Retinal pigment epithelial cell (primary cell): Measurements from ENCODE around the gene MASP1.
"Not testable (repeated sequence)": the region's sequence is repeated elsewhere in the genome, so short reads cannot be mapped to it uniquely, and the experiment has no call there.

Experiments used
- DNase-seq: peaks from one replicate; pipeline ENCODE4 v3.0.0-alpha.2; 2010; ENCODE audit warnings: low read depth
- H3K4me3 ChIP-seq: 2 replicates; pipeline ENCODE4 v1.5.1; 2011; ENCODE audit warnings: mild to moderate bottlenecking, low read length, control low read depth, moderate library complexity
- CTCF ChIP-seq: conservative IDR thresholded peaks from 2 replicates; pipeline ENCODE4 v1.5.1; 2011; ENCODE audit warnings: low read depth, low read length, control low read depth, inconsistent platforms

The MASP1 gene

GRCh38 chr3:187243933-187244524 lies 47.5 kb downstream of the MASP1 start:
- TF ChIP-seq CTCF = no peak
- no peak for DNase-seq
- no peak overlapping the region for H3K4me3 ChIP-seq

- no peak overlapping the region for H3K4me3 ChIP-seq
- no peak for DNase-seq
- no peak for TF ChIP-seq CTCF
These were observed 48.6 kb downstream of the MASP1 start for GRCh38 chr3:187242900-187243299.

- no peak for TF ChIP-seq CTCF
- H3K4me3 ChIP-seq = no peak overlapping the region
- no peak for DNase-seq
These were observed 49.1 kb downstream of the MASP1 start for GRCh38 chr3:187242435-187242834.

DNA sequence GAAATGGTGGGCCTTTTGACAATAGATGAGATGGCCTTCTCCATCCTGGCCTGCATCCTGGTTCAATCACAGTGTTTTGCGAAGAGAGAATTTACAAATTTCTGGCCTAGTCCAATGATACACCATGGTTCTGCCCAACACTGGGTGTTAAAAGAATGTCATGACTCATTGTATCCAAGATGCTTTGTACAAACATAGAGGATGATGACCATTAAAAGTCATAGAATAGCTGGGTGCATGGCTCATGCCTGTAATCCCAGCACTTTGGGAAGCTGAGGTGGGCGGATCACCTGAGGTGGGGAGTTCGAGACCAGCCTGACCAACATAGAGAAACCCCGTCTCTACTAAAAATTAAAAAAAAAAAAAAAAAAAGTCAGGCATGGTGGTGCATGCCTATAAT lies 52.7 kb downstream of the MASP1 start:
- H3K4me3 ChIP-seq, DNase-seq: not testable (repeated sequence)

DNA sequence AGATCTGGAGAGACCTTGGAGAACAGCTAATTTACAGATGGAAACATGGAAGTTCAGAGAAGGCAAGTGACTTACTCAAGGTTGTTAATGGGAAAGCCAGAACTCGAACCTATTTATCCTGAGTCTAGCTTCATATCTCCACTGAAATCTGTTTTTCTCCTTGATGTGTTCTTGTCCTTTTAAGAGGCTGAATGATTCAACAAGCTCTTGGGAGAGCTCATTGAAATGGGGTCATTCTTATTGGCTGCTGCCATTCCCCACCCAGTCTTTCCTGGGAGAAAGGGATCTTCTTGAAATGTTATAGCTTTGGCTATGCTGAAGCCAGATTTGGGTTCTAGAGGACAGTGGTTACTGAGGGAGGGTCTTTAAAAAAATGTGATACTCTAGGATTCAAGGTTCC lies 53.3 kb downstream of the MASP1 start:
- no peak for DNase-seq
- TF ChIP-seq CTCF = no peak
- H3K4me3 ChIP-seq = no peak overlapping the region

- TF ChIP-seq CTCF = no peak
- H3K4me3 ChIP-seq = no peak overlapping the region
- no peak for DNase-seq
These were observed 53.8 kb downstream of the MASP1 start for GRCh38 chr3:187237741-187238140.

DNA sequence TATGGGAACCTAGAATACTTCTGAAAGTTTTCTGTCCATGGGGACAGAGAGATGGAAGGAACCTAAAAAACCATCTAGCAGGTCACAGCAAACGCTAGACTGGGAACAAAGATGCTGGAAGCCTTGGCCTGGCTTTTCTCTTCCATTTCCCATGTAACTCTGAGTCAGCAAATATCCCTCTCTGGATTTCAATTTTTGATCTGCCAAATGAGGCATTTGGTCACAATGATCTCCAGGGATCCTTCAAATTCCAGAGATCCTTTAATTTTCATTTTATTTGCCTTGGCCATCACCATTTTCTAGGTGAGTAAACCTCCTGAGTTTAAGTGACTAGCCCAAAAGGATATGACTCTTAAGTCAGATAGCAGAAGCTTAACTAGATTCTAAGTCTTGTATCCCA lies 54.6 kb downstream of the MASP1 start:
- no peak for DNase-seq
- no peak overlapping the region for H3K4me3 ChIP-seq
- no peak for TF ChIP-seq CTCF

GRCh38 chr3:187230011-187230410 lies 61.5 kb downstream of the MASP1 start:
- H3K4me3 ChIP-seq = no peak overlapping the region
- DNase-seq = no peak
- no peak for TF ChIP-seq CTCF
